HCEC 1CT (cell line): ENCODE results near the gene TP53I13.

Experiments
- DNase-seq: peaks from one replicate; pipeline ENCODE4 v3.0.0-alpha.2; 2017

Gene TP53I13

GRCh38 chr17:29567554-29568330 is 759 bp upstream of the TP53I13 start:
- DNase-seq: peak; percentile 58

DNA sequence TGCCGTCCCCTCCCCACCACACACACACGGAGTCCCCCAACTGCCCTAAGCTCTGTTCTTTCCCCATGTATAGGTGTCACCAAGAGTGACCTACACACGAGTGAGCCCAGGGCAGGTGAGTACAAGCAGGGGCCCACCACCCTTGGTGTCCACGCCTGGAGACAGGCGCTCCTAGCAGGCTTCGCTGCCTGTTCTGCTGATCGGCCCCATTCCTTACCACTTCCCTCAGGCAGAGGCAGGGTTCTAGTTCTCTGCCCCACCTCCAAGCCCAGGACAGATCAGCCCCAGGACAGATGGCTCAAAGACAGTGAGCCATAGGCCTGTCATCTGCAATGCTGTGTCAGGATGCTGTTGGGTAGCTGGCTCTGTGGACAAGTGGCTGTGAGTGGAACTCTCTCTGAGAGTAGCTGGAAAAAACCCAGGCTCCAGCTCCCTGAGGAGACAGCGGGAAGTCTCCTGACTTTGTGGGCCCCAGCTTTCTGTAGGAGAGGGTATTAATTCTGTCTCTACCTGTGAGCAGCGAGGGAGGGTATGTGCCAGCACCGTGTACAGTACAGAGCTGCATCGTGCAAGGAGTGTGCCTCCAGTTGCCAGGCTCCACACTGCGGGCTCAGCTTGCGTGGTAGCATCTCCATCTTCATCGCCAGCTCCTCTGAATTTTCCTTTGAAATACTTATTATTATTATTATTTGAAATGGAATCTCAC is 897 bp downstream of the TP53I13 start:
- no peak for DNase-seq

DNA sequence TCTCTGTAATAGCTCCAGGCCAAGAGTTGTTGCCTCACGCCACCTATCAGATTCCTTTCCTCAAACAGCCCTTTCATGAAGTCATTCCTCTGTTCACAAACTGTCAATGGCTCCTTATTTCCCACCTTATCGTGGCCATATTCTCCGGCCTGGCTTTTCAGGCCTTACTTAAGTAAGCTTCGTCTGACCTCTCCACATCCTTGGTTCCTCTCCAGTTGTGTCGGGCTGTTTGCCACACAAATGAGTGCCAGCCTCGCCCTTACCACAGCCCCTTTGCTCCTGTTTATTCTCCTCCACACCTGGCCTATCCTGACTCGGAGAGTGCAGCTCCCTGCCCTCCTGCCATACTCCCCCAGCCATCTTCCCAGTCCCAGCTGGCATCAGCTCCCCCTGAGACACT is 2.0 kb downstream of the TP53I13 start:
- no peak for DNase-seq

DNA sequence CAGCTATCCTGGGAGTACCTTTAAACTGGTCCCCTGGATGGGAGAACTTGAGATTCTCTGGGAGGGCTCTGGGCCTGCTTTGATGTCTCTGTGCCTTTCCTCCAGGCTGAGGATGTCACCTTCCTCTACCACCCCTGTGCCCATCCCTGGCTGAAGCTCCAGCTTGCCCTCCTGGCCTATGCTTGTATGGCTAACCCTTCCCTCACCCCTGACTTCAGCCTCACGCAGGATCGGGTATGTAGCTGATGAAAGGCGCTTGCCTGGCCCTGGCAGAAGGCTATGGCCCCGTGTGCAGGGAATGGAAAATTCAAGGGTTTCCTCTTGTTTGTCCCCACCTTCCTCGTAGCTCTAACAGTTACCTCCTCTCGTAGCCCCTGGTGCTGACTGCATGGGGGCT is 3.0 kb downstream of the TP53I13 start:
- no peak for DNase-seq

DNA sequence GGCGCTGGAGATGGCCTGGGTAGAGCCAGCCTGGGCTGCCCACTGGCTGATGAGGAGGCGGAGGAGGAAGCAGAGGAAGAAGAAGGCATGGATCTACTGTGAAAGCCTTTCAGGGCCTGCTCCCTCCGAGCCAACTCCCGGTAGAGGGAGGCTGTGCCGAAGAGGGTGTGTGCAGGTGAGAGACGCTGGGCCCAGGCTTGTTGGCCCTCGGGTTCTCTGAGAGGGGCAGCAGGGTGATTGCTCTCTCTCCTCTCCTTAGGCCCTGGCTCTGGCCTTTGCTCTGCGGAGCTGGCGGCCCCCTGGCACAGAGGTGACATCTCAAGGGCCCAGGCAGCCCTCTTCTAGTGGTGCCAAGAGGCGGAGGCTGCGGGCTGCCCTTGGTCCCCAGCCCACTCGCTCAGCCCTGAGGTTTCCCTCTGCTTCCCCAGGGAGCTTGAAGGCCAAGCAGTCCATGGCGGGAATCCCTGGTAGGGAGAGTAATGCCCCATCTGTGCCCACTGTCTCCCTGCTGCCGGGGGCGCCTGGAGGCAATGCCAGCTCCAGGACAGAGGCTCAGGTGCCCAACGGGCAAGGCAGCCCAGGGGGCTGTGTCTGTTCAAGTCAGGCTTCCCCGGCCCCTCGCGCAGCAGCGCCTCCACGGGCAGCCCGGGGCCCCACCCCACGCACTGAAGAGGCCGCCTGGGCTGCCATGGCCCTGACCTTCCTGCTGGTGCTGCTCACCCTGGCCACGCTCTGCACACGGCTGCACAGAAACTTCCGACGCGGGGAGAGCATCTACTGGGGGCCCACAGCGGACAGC is 3.6 kb downstream of the TP53I13 start:
- DNase-seq: no peak

DNA sequence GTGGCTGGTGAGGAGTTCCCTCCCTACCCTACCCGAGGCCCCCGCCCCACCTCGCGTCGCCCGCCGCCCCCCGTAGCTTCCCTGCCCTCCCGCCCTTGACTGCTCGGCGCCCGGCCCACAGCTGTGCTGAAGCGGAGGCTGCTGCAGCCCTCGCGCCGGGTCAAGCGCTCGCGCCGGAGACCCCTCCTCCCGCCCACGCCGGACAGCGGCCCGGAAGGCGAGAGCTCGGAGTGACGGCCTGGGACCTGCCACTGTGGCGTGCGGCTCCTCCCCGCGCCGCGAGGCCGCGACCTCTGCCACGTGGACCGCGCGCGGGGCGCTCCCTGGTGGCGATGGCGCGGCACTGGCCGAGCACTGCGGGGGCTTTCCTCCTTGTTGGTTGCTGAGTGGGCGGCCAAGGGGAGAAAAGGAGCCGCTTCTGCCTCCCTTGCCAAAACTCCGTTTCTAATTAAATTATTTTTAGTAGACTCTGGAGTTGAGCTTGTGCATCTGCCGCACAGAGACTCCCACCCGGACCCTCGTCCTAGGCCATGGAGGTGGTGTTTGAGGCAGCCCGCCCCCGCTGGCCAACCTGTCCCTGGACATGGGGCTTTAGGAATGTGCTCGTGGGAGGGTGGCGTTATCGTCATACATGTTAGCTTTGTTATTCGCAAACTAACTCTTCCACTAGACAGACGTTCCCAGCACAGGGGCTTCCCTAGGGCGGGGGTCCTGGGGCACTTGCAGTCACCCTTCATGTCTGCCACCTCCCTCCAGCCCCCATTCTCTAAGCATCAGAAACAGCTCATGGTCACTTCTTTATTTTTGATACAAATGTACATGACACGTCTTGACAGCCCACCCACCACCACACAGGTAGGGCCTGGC is 4.4 kb downstream of the TP53I13 start:
- peak; percentile 54 for DNase-seq

- DNase-seq: no peak
Measured at GRCh38 chr17:29573558-29573869, 5.0 kb downstream of the TP53I13 start.

- no peak for DNase-seq
Measured at GRCh38 chr17:29573871-29574731, 5.6 kb downstream of the TP53I13 start.

GRCh38 chr17:29574732-29575510 is 6.4 kb downstream of the TP53I13 start:
- no peak for DNase-seq

DNA sequence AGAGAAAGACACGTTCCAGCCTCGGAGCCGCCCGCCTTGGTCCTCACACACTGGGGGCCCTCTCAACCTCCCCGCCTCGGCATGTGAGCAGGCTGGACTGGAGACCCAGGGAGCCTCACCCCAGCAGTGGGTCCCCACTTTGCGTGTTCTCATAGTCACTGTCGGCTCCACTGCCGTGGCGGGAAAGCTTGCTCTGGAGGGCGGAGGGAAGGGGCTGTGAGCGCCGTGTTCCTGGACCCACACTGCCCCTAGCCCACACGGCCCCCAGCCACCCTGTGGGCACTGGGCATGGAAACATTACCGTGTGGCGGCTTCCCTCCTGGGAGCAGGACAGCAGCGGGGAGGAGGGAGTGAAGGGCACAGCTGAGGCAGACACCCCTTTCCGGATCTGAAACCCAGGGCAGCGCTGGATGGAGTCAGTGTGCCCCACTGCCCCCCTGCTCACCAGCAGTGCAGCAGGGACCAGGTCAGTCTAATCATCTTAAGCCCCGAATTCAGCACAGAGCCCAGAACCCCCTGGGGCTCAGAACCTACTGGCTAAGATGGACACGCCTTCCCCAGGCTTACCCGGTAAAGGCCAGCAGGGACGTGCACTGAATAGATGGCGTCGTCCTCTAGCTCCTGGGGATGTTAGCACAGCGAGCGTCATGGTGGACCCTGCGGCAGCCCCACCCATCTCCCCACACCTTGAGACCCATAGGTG is 7.2 kb downstream of the TP53I13 start:
- no peak for DNase-seq

DNA sequence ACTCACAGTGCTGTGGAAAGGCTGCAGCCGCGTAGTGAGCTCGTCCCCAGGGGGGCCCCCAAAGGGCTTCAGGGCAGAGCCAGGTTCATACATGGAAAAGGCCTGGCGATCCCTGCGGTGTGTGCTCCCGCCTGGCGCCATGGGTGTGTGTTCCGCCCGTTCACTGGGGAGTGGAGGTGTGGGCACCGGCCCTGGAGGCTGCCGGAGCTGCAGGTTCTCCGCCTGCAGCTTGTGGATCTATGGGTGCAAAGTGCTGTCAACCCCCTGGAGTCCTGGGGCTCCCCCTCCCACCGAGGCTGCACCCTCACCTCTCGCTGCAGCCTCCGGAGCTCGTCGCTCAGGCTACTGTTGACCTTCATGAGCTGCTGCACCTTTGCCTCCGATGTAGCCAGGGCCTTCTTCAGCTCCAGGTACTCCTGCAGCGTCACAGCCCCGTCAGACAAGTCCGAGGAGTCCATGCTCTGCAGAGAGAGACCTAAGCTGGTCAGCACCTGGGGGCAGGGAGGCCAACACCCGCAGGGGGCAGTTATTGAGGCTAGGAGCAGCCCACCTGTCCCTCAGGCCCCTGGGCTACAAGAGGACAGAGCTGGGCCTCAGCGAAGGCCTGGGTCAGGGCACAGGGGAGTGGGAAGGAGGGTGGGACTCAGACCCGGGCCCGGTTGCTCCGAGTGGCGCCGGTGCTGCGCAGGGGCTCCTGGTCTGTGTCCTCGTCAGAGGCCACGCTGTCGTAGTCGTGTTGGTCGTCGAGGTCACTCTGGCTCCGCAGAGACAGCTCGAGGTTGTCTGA is 7.9 kb downstream of the TP53I13 start:
- DNase-seq: no peak

DNA sequence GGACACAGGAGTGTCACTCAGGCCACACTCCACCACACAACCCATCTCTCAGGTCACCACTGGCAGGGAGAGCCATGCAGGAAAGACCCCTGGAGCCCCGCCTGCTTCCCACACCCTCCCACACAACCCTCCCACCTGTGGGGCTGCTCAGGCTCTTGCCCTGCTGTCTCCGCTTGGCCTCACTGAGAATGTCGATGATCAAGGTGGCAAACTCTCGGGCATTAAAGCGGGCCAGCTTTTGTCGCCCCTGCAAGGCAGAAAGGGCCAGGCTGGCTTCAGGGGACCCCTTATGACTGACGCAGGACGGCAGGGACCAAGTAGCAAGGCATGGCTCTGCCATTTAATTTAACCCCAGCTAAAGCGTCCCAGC is 8.5 kb downstream of the TP53I13 start:
- no peak for DNase-seq

DNA sequence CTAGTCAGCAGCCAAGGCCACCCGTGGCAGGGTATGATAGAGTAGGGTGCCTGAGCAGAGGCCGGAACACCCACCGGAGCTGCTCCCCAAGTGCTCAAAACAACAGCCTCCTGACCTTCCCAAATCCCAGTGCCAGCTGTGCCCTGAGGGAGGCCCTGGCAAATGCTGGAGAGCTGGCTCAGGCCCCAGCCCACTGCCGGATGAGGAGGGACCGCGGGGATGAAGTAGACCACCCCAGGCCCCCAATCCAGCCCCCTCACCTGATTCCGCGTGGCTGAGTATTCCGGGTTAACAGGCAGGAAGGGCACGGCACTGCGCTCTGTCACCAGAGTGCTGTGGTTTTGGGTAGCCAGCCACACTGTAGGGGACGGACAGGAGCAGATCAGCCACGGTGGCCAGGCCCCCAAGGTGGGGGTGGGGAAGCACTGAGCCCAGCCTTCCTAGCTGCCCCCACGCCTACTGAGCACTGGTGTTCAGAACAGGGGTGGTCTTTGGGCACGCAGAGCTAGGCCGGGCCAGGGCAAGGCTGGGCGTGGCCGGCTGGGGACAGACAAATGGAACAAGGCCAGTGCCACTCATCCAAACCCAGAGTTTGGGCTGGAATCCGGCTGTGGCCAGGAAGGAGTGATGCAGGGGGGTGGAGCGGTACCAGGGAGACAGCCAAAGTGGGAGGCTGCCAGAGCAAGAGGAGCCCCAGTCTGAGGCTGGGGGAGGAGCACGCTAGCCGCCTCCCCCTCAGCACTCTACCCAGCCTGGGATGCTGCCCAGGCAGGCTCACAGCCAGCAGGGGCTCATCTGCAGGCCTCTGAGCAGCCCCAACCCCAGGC is 9.1 kb downstream of the TP53I13 start:
- no peak for DNase-seq

- no peak for DNase-seq
Measured at GRCh38 chr17:29578626-29579485, 10.4 kb downstream of the TP53I13 start.

DNA sequence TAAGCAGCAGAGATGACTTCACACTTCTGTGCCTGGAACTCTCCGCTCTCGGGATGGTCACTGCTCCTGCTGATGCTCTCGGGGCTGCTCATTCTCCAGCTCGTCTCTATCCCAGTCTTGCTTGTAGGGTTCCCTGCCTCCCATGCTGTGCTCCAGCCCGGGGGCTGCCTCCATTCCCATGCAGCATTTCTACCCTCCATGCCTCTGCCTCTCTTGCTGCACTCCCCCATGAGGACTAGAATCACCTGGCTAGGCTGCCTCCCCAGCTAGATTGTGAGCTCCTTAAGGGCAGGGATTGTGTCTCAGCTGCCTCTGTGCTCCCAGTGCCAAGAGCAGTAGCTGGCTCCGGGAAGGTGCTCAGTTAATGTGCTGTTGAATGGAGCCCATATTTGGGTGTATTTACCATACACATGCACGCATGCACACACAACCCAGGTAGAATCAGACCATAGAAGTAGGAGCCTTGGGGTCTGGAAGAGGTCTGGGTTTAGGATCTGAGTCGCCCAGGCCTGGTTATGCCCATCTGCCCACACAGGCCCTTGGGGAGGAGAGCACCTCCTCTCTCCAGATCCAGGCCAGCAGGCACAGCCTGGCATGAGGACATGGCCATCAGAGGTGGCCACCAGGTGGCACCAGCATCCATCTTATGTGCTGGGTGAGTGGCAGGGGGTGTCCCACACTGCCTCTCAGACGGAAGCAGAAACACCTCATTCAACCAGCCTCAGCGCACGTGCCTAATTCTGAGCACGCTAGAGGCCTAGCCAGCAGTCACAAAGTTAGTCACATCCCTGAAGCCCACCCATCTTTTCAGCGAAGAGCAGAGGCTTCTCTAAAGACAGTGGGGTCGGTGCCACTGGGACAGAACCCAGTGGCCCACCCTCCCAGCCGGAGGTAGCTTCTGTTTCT is 11.6 kb downstream of the TP53I13 start:
- peak; percentile 66 for DNase-seq

GRCh38 chr17:29581583-29582253 is 13.2 kb downstream of the TP53I13 start:
- no peak for DNase-seq
